Measurements from ENCODE around the gene CDC42BPB. TPM values are rescaled to one million over a fixed set of nuclear protein-coding genes. Genes with fewer than 3 reads are reported as not detected.

CDC42BPB gene
- total RNA-seq, 1 donor from 2014 or later, result 116 TPM

DNA sequence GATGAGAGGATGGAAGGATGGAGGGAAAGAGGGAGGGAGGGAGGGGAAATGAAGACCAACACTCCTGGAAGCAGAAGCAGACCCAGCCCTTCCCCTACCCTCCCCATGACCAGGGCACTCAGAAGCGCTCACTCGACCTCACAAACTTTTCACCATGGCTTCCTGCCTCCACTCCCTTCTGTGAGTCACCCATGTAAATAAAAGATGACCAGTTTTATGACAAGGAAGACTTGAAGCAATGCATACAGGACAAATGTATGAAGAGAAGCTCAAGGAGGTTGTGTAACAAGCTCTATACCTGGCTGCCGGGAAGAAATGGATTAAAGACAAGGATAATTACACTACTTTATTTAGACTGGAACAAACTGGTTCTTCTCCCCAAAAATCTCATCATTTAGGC, 63.8 kb downstream of the CDC42BPB start:
- Histone ChIP-seq H4K20me1 (ENCODE audit: insufficient read depth, low read length) (peaks cover 72% of the 10 kb centered on the region), H3K36me3 (ENCODE audit: insufficient read depth, low read length) (peaks cover 17% of the 10 kb centered on the region), H3K27ac (ENCODE audit: low read depth, low read length) (no peak overlapping the region), H3K4me2 (ENCODE audit: low read length) (peak overlapping the region; percentile 2), H2AFZ (ENCODE audit: low read depth, low read length) (no peak overlapping the region), H3K9me3 (ENCODE audit: insufficient read depth, low read depth, low read length) (no peaks in the 10 kb centered on the region), H3K27me3 (ENCODE audit: insufficient read depth, low read length) (no peaks in the 10 kb centered on the region), H3K79me2 (ENCODE audit: insufficient read depth, low read length) (peaks cover 32% of the 10 kb centered on the region), H3K9ac (ENCODE audit: low read length) (no peak overlapping the region), H3K4me1 (ENCODE audit: insufficient read depth, low read length) (peaks cover 9% of the 10 kb centered on the region), H3K4me3 (ENCODE audit: insufficient read depth, low read depth, low read length) (no peak overlapping the region)
- H3K27me3 Mint-ChIP-seq (ENCODE audit: low read depth, unreplicated experiment), result no peaks in the 10 kb centered on the region
- peak; percentile 43 for DNase-seq (ENCODE audit: low read depth)
- peaks cover 24% of the 10 kb centered on the region for H3K4me1 Mint-ChIP-seq (ENCODE audit: low read depth, unreplicated experiment)
- TF ChIP-seq CTCF (IDR thresholded peaks at IDR 0.05; ENCODE audit: insufficient read depth, low read depth, low read length) (no peak), EZH2 (IDR thresholded peaks at IDR 0.05; ENCODE audit: insufficient read depth, low read length) (no peak)
- H3K4me3 Mint-ChIP-seq (ENCODE audit: unreplicated experiment), result no peak overlapping the region
- H3K9me3 Mint-ChIP-seq (ENCODE audit: unreplicated experiment), result peaks cover 2% of the 10 kb centered on the region
- H3K27ac Mint-ChIP-seq (ENCODE audit: unreplicated experiment), result peak overlapping the region; percentile 60
- peak; percentile 37 for FAIRE-seq
- peaks cover 35% of the 10 kb centered on the region for H3K36me3 Mint-ChIP-seq (ENCODE audit: low read depth, unreplicated experiment)

DNA sequence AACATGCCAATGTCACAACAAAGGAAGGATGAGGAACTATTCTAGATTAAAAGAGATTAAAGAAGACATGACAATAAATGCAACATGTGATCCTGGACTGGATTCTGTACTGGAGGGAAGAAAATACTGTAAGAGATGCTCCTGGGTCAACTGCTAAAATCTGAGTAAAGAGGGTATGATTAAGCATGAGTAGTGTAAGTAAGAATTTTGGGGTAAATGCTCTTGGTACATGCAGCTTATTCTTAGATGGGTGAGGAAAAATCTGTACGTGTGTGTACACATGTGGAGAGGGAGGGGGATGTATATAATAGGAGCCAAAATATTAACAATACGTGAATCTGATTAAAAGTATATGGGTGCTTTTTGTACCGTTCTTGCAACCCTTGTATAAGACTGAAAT, 66.0 kb downstream of the CDC42BPB start:
- no peak overlapping the region for H2AFZ ChIP-seq (ENCODE audit: low read depth, low read length)
- no peak for FAIRE-seq
- Mint-ChIP-seq H3K27ac (ENCODE audit: unreplicated experiment) (no peak overlapping the region), H3K4me3 (ENCODE audit: unreplicated experiment) (no peak overlapping the region), H3K4me1 (ENCODE audit: low read depth, unreplicated experiment) (peaks cover 27% of the 10 kb centered on the region), H3K9me3 (ENCODE audit: unreplicated experiment) (peaks cover 9% of the 10 kb centered on the region), H3K27me3 (ENCODE audit: low read depth, unreplicated experiment) (no peaks in the 10 kb centered on the region), H3K36me3 (ENCODE audit: low read depth, unreplicated experiment) (peaks cover 49% of the 10 kb centered on the region)
- H3K9ac ChIP-seq (ENCODE audit: low read length), result no peak overlapping the region
- peaks cover 33% of the 10 kb centered on the region for H3K79me2 ChIP-seq (ENCODE audit: insufficient read depth, low read length)
- H3K4me2 ChIP-seq (ENCODE audit: low read length), result no peak overlapping the region
- no peak overlapping the region for H3K27ac ChIP-seq (ENCODE audit: low read depth, low read length)
- peaks cover 72% of the 10 kb centered on the region for H4K20me1 ChIP-seq (ENCODE audit: insufficient read depth, low read length)
- H3K4me3 ChIP-seq (ENCODE audit: insufficient read depth, low read depth, low read length), result no peak overlapping the region
- no peak for DNase-seq (ENCODE audit: low read depth)
- TF ChIP-seq CTCF (IDR thresholded peaks at IDR 0.05; ENCODE audit: insufficient read depth, low read depth, low read length), result no peak
- TF ChIP-seq EZH2 (IDR thresholded peaks at IDR 0.05; ENCODE audit: insufficient read depth, low read length), result no peak
- no peaks in the 10 kb centered on the region for H3K9me3 ChIP-seq (ENCODE audit: insufficient read depth, low read depth, low read length)
- peaks cover 7% of the 10 kb centered on the region for H3K36me3 ChIP-seq (ENCODE audit: insufficient read depth, low read length)
- no peaks in the 10 kb centered on the region for H3K27me3 ChIP-seq (ENCODE audit: insufficient read depth, low read length)
- H3K4me1 ChIP-seq (ENCODE audit: insufficient read depth, low read length), result peaks cover 22% of the 10 kb centered on the region

GRCh38 chr14:102988054-102988453, 69.3 kb downstream of the CDC42BPB start:
- Mint-ChIP-seq H3K27ac (ENCODE audit: unreplicated experiment) (peak overlapping the region; percentile 91), H3K27me3 (ENCODE audit: low read depth, unreplicated experiment) (no peaks in the 10 kb centered on the region), H3K36me3 (ENCODE audit: low read depth, unreplicated experiment) (peaks cover 49% of the 10 kb centered on the region), H3K9me3 (ENCODE audit: unreplicated experiment) (peaks cover 9% of the 10 kb centered on the region), H3K4me1 (ENCODE audit: low read depth, unreplicated experiment) (peaks cover 20% of the 10 kb centered on the region), H3K4me3 (ENCODE audit: unreplicated experiment) (no peak overlapping the region)
- Histone ChIP-seq H3K9me3 (ENCODE audit: insufficient read depth, low read depth, low read length) (no peaks in the 10 kb centered on the region), H3K36me3 (ENCODE audit: insufficient read depth, low read length) (peaks cover 19% of the 10 kb centered on the region), H3K9ac (ENCODE audit: low read length) (no peak overlapping the region), H3K4me3 (ENCODE audit: insufficient read depth, low read depth, low read length) (no peak overlapping the region), H3K4me2 (ENCODE audit: low read length) (no peak overlapping the region), H4K20me1 (ENCODE audit: insufficient read depth, low read length) (peaks cover 77% of the 10 kb centered on the region), H3K79me2 (ENCODE audit: insufficient read depth, low read length) (peaks cover 35% of the 10 kb centered on the region), H3K27me3 (ENCODE audit: insufficient read depth, low read length) (no peaks in the 10 kb centered on the region), H3K4me1 (ENCODE audit: insufficient read depth, low read length) (peaks cover 17% of the 10 kb centered on the region), H3K27ac (ENCODE audit: low read depth, low read length) (no peak overlapping the region), H2AFZ (ENCODE audit: low read depth, low read length) (no peak overlapping the region)
- DNase-seq (ENCODE audit: low read depth), result no peak
- no peak for TF ChIP-seq EZH2 (IDR thresholded peaks at IDR 0.05; ENCODE audit: insufficient read depth, low read length)
- TF ChIP-seq CTCF (IDR thresholded peaks at IDR 0.05; ENCODE audit: insufficient read depth, low read depth, low read length), result no peak
- FAIRE-seq, result no peak
